H9 (cell line): ENCODE results near the gene DOCK9. TPM values are rescaled to one million over a fixed set of nuclear protein-coding genes. Genes with fewer than 3 reads are reported as not detected.

ENCODE experiments used
- DNase-seq: peaks from one replicate; pipeline ENCODE4 v3.0.0-alpha.2; 2017
- H2AFZ ChIP-seq: one replicate; pipeline ENCODE4 v1.6.1; 2013; ENCODE audit warnings: mild to moderate bottlenecking, low read length, control low read depth, moderate library complexity
- H2AK5ac ChIP-seq: 2 replicates; pipeline ENCODE4 v1.6.1; 2013; ENCODE audit warnings: low read length, control low read depth, mixed read lengths; ENCODE audit not compliant: insufficient read length
- H2BK120ac ChIP-seq: one replicate; pipeline ENCODE4 v1.6.1; 2013; ENCODE audit warnings: low read depth, mild to moderate bottlenecking, low read length, control low read depth, inconsistent platforms; ENCODE audit not compliant: poor library complexity, severe bottlenecking
- H2BK12ac ChIP-seq: 2 replicates; pipeline ENCODE4 v1.6.1; 2013; ENCODE audit warnings: low read length, control low read depth, mixed read lengths, low read depth; ENCODE audit not compliant: insufficient read length
- H2BK15ac ChIP-seq: 2 replicates; pipeline ENCODE4 v1.6.1; 2013; ENCODE audit warnings: low read depth, low read length, control low read depth
- H2BK20ac ChIP-seq: one replicate; pipeline ENCODE4 v1.6.1; 2013; ENCODE audit warnings: low read depth, mild to moderate bottlenecking, low read length, control low read depth, inconsistent platforms; ENCODE audit not compliant: poor library complexity, severe bottlenecking
- H2BK5ac ChIP-seq: 2 replicates; pipeline ENCODE4 v1.6.1; 2013; ENCODE audit warnings: low read length, control low read depth, mixed read lengths; ENCODE audit not compliant: insufficient read length
- H3K14ac ChIP-seq: 2 replicates; pipeline ENCODE4 v1.6.1; 2013; ENCODE audit warnings: low read length, control low read depth; ENCODE audit not compliant: insufficient read depth
- H3K18ac ChIP-seq: 2 replicates; pipeline ENCODE4 v1.6.1; 2013; ENCODE audit warnings: low read depth, mild to moderate bottlenecking, mixed read lengths, low read length, control low read depth; ENCODE audit not compliant: insufficient read length
- H3K23ac ChIP-seq: 2 replicates; pipeline ENCODE4 v1.6.1; 2013; ENCODE audit warnings: low read length, control low read depth, mixed read lengths, low read depth; ENCODE audit not compliant: insufficient read length
- H3K23me2 ChIP-seq: 2 replicates; pipeline ENCODE4 v1.6.1; 2013; ENCODE audit warnings: low read depth, mild to moderate bottlenecking, mixed read lengths, low read length, control low read depth; ENCODE audit not compliant: insufficient read length, poor library complexity, severe bottlenecking
- H3K27ac ChIP-seq: 2 replicates; pipeline ENCODE4 v1.5.1; 2013; ENCODE audit warnings: low read length, control low read depth, mixed read lengths, low read depth; ENCODE audit not compliant: insufficient read length
- H3K27me3 ChIP-seq: 2 replicates; pipeline ENCODE4 v1.6.1; 2013; ENCODE audit warnings: low read length, control low read depth, inconsistent platforms; ENCODE audit not compliant: insufficient read depth
- H3K4ac ChIP-seq: 2 replicates; pipeline ENCODE4 v1.6.1; 2013; ENCODE audit warnings: low read depth, mild to moderate bottlenecking, control low read depth, inconsistent platforms, low read length, moderate library complexity
- H3K4me1 ChIP-seq: 2 replicates; pipeline ENCODE4 v1.6.1; 2013; ENCODE audit warnings: low read length, control low read depth, inconsistent platforms; ENCODE audit not compliant: insufficient read depth
- H3K4me2 ChIP-seq: 2 replicates; pipeline ENCODE4 v1.6.1; 2013; ENCODE audit warnings: low read length, control low read depth, mixed read lengths; ENCODE audit not compliant: insufficient read length, insufficient read depth
- H3K56ac ChIP-seq: 2 replicates; pipeline ENCODE4 v1.6.1; 2013; ENCODE audit warnings: low read depth, mild to moderate bottlenecking, mixed read lengths, low read length, control low read depth; ENCODE audit not compliant: insufficient read length
- H3K79me1 ChIP-seq: 2 replicates; pipeline ENCODE4 v1.6.1; 2013; ENCODE audit warnings: low read depth, mild to moderate bottlenecking, moderate library complexity, low read length, control low read depth, inconsistent platforms; ENCODE audit not compliant: insufficient read depth, poor library complexity, severe bottlenecking
- H3K79me2 ChIP-seq: 2 replicates; pipeline ENCODE4 v1.6.1; 2013; ENCODE audit warnings: low read length, control low read depth, inconsistent platforms; ENCODE audit not compliant: insufficient read depth
- H3K9ac ChIP-seq: 2 replicates; pipeline ENCODE4 v1.6.1; 2013; ENCODE audit warnings: low read length, control low read depth, mixed read lengths; ENCODE audit not compliant: insufficient read length; ENCODE audit errors: extremely low read depth
- H3K9me3 ChIP-seq: one replicate; pipeline ENCODE4 v1.6.1; 2013; ENCODE audit warnings: low read depth, low read length, inconsistent platforms; ENCODE audit not compliant: control insufficient read depth
- H3T11ph ChIP-seq: one replicate; pipeline ENCODE4 v1.6.1; 2013; ENCODE audit warnings: mild to moderate bottlenecking, low read length, control low read depth, inconsistent platforms
- H4K20me1 ChIP-seq: one replicate; pipeline ENCODE4 v1.6.1; 2013; ENCODE audit not compliant: control insufficient read depth, insufficient read length, insufficient read depth
- H4K5ac ChIP-seq: 2 replicates; pipeline ENCODE4 v1.6.1; 2013; ENCODE audit warnings: low read depth, mild to moderate bottlenecking, mixed read lengths, low read length, control low read depth; ENCODE audit not compliant: insufficient read length
- H4K8ac ChIP-seq: replicated peaks from 2 replicates; pipeline ENCODE4 v1.6.1; 2013; ENCODE audit warnings: low read length, control low read depth, mixed read lengths, low read depth; ENCODE audit not compliant: insufficient read length
- H4K91ac ChIP-seq: 2 replicates; pipeline ENCODE4 v1.6.1; 2013; ENCODE audit warnings: low read depth, mild to moderate bottlenecking, moderate library complexity, mixed read lengths, low read length, control low read depth; ENCODE audit not compliant: insufficient read length
- H3K27ac Mint-ChIP-seq, 3 experiments: 2 replicates in 2 of 3; 3 replicates in 1 of 3; pipeline ENCODE4 v1.8.0; 2020 to 2021; ENCODE audit warnings: mixed read lengths in 3 of 3, mild to moderate bottlenecking in 1 of 3, moderate library complexity in 1 of 3
- H3K27me3 Mint-ChIP-seq: 2 replicates; pipeline ENCODE4 v1.8.0; 2021; ENCODE audit warnings: low read depth, mild to moderate bottlenecking, moderate library complexity, mixed read lengths
- H3K36me3 Mint-ChIP-seq, 3 experiments: 2 replicates in 2 of 3; 3 replicates in 1 of 3; pipeline ENCODE4 v1.8.0; 2020 to 2021; ENCODE audit warnings: low read depth in 3 of 3, mixed read lengths in 3 of 3; ENCODE audit not compliant: insufficient read depth in 1 of 3
- H3K4me1 Mint-ChIP-seq, 2 experiments: 2 replicates each; pipeline ENCODE4 v1.8.0; 2020; ENCODE audit warnings: mixed read lengths in 2 of 2
- H3K4me3 Mint-ChIP-seq, 2 experiments: 2 replicates in 1 of 2; 3 replicates in 1 of 2; pipeline ENCODE4 v1.8.0; 2020 to 2021; ENCODE audit warnings: mild to moderate bottlenecking in 2 of 2, mixed read lengths in 2 of 2, moderate library complexity in 1 of 2
- H3K9me3 Mint-ChIP-seq, 2 experiments: 2 replicates in 1 of 2; 3 replicates in 1 of 2; pipeline ENCODE4 v1.8.0; 2020; ENCODE audit warnings: mild to moderate bottlenecking in 2 of 2, mixed read lengths in 2 of 2, moderate library complexity in 1 of 2
- CTCF ChIP-seq: fragments of 200-600 bp; sonication (generic); conservative IDR thresholded peaks from 3 replicates; pipeline ENCODE4 v1.8.0; 2021; ENCODE audit warnings: antibody characterized with exemption, mild to moderate bottlenecking
- WGBS: extraction: QIAGEN DNeasy Blood & Tissue Kit; methylation state at CpG from one replicate; pipeline ENCODE4 v1.1.7; 2013; ENCODE audit warnings: missing lambda C conversion rate, low lambda C conversion rate, mixed read lengths; ENCODE audit not compliant: insufficient read length; ENCODE audit errors: extremely low coverage; 5-methylcytosine and 5-hydroxymethylcytosine counted together
- total RNA-seq: library from RNA; stranded (reverse); gene quantifications from 2 replicates; pipeline ENCODE4 v1.2.1, GENCODE V29; 2021

Gene DOCK9
- total RNA-seq, 1 experiment from 2014 or later = 23.0 TPM

GRCh38 chr13:98829541-98829940 lies 148.3 kb downstream of the DOCK9 start:
- Histone ChIP-seq H3K4ac (no peak overlapping the region), H3K4me2 (no peak overlapping the region), H3K9me3 (no peaks in the 10 kb centered on the region), H2BK120ac (no peak overlapping the region), H3K79me1 (no peaks in the 10 kb centered on the region), H2BK15ac (no peak overlapping the region), H3K18ac (no peak overlapping the region), H4K91ac (no peak overlapping the region), H3K27me3 (no peaks in the 10 kb centered on the region), H3K4me1 (peaks cover 6% of the 10 kb centered on the region), H3K9ac (no peak overlapping the region), H3K79me2 (no peaks in the 10 kb centered on the region), H3K27ac (no peak overlapping the region), H4K8ac (no peak overlapping the region), H3K56ac (no peak overlapping the region), H4K20me1 (peaks cover 3% of the 10 kb centered on the region), H2BK5ac (no peak overlapping the region), H3K23me2 (no peaks in the 10 kb centered on the region), H4K5ac (no peak overlapping the region), H2BK20ac (no peak overlapping the region), H2BK12ac (no peak overlapping the region), H2AK5ac (no peak overlapping the region), H3T11ph (no peak overlapping the region), H2AFZ (no peak overlapping the region), H3K23ac (no peak overlapping the region), H3K14ac (no peak overlapping the region)
- WGBS = no CpG with 5 or more reads among the region's 5 CpGs
- Mint-ChIP-seq H3K4me3 (no peak overlapping the region), H3K27ac (no peak overlapping the region), H3K9me3 (no peaks in the 10 kb centered on the region), H3K4me1 (peaks cover 31 to 36% of the 10 kb centered on the region in 2 experiments), H3K36me3 (peaks cover 0 to 2% (median 0%) of the 10 kb centered on the region in 3 experiments; a peak in 3 of 7 replicates), H3K27me3 (no peaks in the 10 kb centered on the region; the same call in none of the 2 replicates)
- DNase-seq = no peak
- no peak for TF ChIP-seq CTCF
